ENCODE data around the gene FAM9A.
"Not testable (repeated sequence)": the region's sequence is repeated elsewhere in the genome, so short reads cannot be mapped to it uniquely, and the experiment has no call there.

FAM9A gene

GRCh38 chrX:8803326-8803725 is 2.1 kb upstream of the FAM9A start:
- DNase-seq (ENCODE audit: low spot score), result no peak

DNA sequence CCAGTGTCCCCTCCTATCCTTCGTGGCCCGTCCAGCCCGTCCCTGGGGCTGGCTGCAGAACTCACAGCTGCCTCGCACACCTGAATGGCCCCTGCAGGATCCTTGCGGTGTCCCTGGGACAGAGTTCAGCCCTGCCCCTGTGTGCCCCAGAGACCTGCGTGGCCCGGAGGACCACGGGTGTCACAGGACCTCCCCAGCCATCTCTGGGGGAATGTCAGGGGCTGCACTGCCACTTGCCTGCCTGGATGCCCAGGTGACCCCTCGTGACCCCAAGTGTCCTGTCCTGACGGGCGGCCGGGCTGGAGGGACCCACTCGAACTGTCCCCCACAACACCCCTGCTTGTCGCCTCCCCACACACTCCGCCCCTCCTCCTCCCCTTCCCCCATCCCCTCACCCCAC is 832 bp downstream of the FAM9A start:
- not testable (repeated sequence) for DNase-seq (ENCODE audit: low spot score)

- not testable (repeated sequence) for DNase-seq (ENCODE audit: low spot score)
Measured at GRCh38 chrX:8799281-8799680, 1.9 kb downstream of the FAM9A start.

DNA sequence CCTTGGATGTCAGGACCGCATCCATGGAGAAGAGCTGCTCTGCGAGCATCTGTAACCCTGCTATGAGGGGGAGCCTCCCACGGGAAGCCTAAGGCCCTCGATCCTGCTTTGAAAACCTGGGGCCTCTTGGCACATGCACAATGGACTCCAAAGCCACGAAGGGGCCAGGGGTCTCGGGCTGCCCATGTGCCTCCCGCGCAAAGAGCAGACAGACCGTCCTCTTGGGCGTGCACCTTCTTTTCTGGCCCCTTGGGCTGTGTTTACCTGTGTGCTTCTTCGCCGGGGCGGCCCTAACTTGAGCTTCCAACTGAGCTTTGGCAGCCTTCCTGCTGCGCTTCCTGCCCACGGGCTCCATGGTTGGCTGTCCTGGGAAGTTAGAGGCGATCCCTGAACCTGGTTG is 2.5 kb downstream of the FAM9A start:
- DNase-seq (ENCODE audit: low spot score), result not testable (repeated sequence)

- not testable (repeated sequence) for DNase-seq (ENCODE audit: low spot score)
Measured at GRCh38 chrX:8787119-8787518, 14.1 kb downstream of the FAM9A start.

- DNase-seq (ENCODE audit: low spot score), result no peak
Measured at GRCh38 chrX:8784162-8784561, 17.0 kb downstream of the FAM9A start.

DNA sequence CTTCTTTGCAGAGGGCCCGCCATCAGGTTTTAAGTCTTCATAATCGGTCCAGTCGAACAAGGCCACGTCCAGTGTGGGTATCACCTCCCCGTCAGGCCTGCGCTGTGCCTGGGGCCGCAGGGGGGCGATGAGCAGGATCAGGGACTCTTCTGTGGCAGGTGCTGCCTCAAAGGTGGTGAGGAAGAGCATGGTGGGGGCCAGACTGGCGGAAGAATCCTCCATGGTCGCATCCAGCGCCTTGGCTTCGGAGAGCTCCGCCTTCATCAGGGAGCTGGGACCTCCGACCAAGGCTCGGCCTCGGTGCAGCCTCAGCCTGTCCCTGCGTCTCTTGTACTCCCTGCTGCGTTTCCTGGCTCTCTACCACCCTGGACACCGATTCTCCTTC is 17.5 kb downstream of the FAM9A start:
- DNase-seq (ENCODE audit: low spot score), result no peak

GRCh38 chrX:8783097-8783713 is 18.0 kb downstream of the FAM9A start:
- DNase-seq (ENCODE audit: low spot score), result no peak

GRCh38 chrX:8782595-8782994 is 18.6 kb downstream of the FAM9A start:
- DNase-seq (ENCODE audit: low spot score), result no peak

- not testable (repeated sequence) for DNase-seq (ENCODE audit: low spot score)
Measured at GRCh38 chrX:8781921-8782320, 19.3 kb downstream of the FAM9A start.

DNA sequence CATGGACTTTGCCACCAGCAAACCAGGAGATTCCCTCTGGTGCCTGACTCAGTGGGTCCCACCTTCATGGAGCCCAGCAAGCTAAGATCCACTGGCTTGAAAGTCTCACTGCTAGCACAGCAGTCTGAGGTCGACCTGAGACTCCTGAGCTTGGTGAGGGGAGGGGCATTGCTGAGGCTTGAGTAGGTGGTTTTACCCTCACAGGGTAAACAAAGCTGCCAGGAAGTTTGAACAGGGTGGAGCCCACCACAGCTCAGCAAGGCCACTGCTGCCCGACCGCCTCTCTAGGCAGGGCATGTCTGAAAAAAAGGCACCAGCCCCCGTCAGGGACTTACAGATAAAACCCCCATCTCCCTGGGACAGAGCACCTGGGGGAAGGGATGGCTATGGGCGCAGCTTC is 28.1 kb downstream of the FAM9A start:
- no peak for DNase-seq (ENCODE audit: low spot score)

- no peak for DNase-seq (ENCODE audit: low spot score)
Measured at GRCh38 chrX:8760021-8760420, 41.2 kb downstream of the FAM9A start.

DNA sequence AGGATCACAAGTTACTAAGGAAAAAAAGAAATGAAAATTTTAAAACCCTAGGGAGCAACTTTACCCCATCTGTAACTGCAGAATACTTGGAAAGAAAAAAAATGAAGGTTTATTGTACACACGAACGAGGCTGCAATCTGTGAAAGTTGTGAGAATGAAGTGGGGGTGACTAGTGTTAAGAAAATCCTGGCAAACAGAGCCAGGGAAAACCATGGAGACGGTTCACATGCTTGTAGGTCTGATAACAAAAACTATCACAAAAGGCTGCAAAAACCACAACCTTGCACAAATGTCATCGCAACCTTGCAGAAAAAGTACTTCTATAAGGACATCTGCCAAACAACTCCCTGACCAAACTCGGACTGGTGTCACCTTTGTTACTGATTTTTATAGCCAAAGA is 42.5 kb downstream of the FAM9A start:
- DNase-seq (ENCODE audit: low spot score), result not testable (repeated sequence)

- DNase-seq (ENCODE audit: low spot score), result not testable (repeated sequence)
Measured at GRCh38 chrX:8757609-8758389, 43.4 kb downstream of the FAM9A start.

- no peak for DNase-seq (ENCODE audit: low spot score)
Measured at GRCh38 chrX:8755813-8756212, 45.4 kb downstream of the FAM9A start.

- DNase-seq (ENCODE audit: low spot score), result no peak
Measured at GRCh38 chrX:8755116-8755515, 46.1 kb downstream of the FAM9A start.

- DNase-seq (ENCODE audit: low spot score), result no peak
Measured at GRCh38 chrX:8749697-8750096, 51.5 kb downstream of the FAM9A start.

DNA sequence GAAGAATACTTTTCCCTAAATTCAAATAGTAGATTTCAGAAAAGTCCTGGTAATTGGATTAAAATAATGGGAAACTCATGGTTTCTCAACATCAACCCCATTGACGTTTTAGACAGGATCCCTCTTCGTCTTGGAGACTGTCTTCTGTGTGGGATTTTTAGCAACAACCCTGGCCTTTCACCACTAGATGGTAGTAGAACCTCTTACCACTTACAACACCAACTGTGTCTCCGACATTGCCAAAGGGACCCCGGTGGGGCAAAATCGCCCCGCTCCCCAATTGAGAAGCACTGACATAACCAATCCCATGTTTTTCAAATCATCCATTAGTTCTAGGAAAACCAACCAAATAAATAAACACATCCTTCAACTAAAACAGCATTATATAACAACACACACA is 52.3 kb downstream of the FAM9A start:
- DNase-seq (ENCODE audit: low spot score), result peak; percentile 50

- DNase-seq (ENCODE audit: low spot score), result peak; percentile 50
Measured at GRCh38 chrX:8743126-8743732, 58.0 kb downstream of the FAM9A start.

DNA sequence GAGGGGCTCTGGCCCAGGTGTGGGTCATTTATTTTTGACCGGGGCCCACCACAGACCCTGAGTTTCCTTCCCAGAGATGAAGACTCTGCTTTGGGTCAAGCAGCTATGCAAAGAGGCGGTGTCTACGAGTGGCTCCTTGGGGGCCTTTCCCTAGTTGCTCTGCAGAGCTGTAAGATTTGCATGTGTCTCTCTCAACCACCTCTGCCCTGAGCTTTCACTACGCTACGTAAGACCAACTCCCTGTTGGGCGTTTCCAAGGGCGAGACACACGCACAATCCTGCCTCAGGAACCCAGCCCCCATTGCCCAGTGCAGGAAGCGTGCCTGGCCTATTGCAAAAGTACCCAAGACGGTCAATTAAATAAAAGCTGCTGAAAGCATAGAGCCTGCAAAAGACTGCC is 59.2 kb downstream of the FAM9A start:
- no peak for DNase-seq (ENCODE audit: low spot score)
